Stomach (tissue), 4 donors: ENCODE measurements around the gene CHSY3.

Source experiments
- EP300 ChIP-seq: sonication (generic); formaldehyde crosslinking; IDR thresholded peaks from one replicate; pipeline ENCODE4 v1.6.1; 2017; ENCODE audit warnings: antibody characterized with exemption
- POLR2A ChIP-seq, 4 donors: fragments of 450-650 bp; IDR thresholded peaks; one replicate each; pipeline ENCODE4 v1.6.1; 2016; ENCODE audit warnings: antibody characterized with exemption in 4 of 4, control low read depth in 2 of 4, mild to moderate bottlenecking in 1 of 4, moderate library complexity in 1 of 4
- TF ChIP-seq, protein P1 (sequence below), 7 experiments: fragments of 450-650 bp in 4 of 7; fragments of 200-600 bp in 3 of 7; sonication (generic) in 3 of 7; IDR thresholded peaks; one replicate each; pipeline ENCODE4 v1.5.1; 2016 to 2019; ENCODE audit warnings: antibody characterized with exemption in 7 of 7, control low read depth in 2 of 7, mild to moderate bottlenecking in 1 of 7

- TF ChIP-seq, protein P1, sequence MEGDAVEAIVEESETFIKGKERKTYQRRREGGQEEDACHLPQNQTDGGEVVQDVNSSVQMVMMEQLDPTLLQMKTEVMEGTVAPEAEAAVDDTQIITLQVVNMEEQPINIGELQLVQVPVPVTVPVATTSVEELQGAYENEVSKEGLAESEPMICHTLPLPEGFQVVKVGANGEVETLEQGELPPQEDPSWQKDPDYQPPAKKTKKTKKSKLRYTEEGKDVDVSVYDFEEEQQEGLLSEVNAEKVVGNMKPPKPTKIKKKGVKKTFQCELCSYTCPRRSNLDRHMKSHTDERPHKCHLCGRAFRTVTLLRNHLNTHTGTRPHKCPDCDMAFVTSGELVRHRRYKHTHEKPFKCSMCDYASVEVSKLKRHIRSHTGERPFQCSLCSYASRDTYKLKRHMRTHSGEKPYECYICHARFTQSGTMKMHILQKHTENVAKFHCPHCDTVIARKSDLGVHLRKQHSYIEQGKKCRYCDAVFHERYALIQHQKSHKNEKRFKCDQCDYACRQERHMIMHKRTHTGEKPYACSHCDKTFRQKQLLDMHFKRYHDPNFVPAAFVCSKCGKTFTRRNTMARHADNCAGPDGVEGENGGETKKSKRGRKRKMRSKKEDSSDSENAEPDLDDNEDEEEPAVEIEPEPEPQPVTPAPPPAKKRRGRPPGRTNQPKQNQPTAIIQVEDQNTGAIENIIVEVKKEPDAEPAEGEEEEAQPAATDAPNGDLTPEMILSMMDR (IDR thresholded peaks at IDR 0.05), result no peak
- TF ChIP-seq POLR2A (IDR thresholded peaks at IDR 0.05), result no peak
- no peak for TF ChIP-seq EP300
These were observed 211.4 kb downstream of the CHSY3 start for GRCh38 chr5:130115686-130116085.
